ENCODE data around the gene NFE2L3.
"Not testable (repeated sequence)": the region's sequence is repeated elsewhere in the genome, so short reads cannot be mapped to it uniquely, and the experiment has no call there.

NFE2L3 gene, protein sequence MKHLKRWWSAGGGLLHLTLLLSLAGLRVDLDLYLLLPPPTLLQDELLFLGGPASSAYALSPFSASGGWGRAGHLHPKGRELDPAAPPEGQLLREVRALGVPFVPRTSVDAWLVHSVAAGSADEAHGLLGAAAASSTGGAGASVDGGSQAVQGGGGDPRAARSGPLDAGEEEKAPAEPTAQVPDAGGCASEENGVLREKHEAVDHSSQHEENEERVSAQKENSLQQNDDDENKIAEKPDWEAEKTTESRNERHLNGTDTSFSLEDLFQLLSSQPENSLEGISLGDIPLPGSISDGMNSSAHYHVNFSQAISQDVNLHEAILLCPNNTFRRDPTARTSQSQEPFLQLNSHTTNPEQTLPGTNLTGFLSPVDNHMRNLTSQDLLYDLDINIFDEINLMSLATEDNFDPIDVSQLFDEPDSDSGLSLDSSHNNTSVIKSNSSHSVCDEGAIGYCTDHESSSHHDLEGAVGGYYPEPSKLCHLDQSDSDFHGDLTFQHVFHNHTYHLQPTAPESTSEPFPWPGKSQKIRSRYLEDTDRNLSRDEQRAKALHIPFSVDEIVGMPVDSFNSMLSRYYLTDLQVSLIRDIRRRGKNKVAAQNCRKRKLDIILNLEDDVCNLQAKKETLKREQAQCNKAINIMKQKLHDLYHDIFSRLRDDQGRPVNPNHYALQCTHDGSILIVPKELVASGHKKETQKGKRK

DNA sequence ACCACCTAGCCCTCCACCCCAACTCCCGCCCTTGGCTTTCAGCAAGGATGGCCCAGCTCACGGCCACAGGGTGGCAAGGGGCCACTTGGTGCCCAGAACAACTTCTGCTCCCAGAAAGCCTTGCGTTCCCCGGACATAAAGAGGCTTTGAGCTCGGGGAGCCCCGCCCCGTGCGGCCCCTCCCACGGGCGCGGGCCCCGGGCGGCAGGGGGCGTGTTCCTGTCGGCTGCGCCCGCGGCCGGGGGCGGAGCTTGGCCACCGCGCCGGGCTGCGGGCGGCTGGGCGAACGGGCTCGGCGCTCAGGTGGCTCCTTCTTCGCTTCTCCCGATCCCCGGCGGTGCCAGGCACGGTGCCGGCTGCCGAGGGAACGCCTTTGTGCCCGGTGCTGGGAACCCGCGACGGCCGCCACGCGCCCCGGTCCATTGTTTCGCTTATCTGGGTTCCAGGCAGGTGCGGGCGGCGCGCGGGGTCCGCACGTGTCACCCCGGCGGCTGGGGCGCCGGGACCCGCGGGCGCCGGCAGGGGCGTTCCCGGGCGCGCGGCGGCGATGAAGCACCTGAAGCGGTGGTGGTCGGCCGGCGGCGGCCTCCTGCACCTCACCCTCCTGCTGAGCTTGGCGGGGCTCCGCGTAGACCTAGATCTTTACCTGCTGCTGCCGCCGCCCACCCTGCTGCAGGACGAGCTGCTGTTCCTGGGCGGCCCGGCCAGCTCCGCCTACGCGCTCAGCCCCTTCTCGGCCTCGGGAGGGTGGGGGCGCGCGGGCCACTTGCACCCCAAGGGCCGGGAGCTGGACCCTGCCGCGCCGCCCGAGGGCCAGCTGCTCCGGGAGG, at the start of gene NFE2L3:
Gene NFE2L3, plus strand, starts transcription at position 246 of the 829 bp plus-strand sequence. Its CDS starts 301 bp downstream, at position 547.
- DNase-seq, result peak; percentile 85

DNA sequence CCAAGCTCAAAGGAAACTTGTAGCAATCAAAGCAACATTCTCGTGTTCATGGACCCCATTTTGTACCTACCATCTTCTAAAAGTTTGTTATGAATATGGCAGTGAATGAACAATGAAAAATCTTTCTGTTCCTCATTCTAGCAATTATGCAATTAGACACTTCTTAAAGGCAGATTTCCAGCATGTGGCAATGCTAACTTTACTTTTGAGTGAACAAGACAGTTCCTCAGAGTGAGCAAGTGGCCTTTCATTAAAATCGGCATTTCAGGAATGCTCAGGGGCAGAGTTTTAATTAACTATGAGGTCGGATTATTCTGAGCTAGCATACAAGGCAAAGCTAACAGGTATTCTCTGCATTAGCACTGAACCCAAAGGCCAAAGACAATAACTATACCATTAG, 48.4 kb upstream of the NFE2L3 start:
- no peak for DNase-seq

DNA sequence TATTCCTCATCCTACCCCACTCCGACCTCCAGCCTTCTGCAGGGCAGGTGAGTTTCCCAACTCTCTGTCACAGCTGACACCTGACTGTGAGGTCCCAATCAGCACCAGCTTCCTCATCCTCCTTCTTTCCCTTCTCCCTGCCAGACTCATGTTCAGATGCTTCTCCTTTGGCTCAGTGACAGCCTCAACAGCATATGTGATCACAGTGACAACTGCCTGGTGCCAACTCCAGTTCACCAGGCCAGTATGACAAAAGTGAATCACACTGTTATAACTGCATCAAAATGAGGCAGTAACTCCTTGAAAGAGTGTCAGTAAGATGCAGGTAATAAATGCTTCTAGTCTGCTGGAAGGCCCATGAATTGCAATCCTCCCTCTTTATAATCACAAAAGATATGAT, 46.8 kb upstream of the NFE2L3 start:
- DNase-seq, result no peak

DNA sequence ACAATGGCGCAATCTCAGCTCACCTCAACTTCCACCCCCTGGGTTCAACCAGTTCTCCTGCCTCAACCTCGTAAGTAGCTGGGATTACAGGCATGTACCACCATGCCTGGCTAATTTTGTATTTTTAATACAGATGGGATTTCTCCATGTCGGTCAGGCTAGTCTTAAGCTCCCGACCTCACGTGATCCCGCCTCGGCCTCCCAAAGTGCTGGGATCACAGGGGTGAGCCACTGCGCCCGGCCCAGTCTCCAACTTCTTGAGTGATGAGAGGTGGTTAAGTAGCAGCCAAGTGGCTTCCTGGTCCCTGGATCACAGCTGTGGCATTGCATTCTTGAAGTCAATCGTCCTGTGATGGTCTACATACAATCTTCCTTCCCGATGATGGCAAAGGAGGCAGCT, 46.1 kb upstream of the NFE2L3 start:
- no peak for DNase-seq

DNA sequence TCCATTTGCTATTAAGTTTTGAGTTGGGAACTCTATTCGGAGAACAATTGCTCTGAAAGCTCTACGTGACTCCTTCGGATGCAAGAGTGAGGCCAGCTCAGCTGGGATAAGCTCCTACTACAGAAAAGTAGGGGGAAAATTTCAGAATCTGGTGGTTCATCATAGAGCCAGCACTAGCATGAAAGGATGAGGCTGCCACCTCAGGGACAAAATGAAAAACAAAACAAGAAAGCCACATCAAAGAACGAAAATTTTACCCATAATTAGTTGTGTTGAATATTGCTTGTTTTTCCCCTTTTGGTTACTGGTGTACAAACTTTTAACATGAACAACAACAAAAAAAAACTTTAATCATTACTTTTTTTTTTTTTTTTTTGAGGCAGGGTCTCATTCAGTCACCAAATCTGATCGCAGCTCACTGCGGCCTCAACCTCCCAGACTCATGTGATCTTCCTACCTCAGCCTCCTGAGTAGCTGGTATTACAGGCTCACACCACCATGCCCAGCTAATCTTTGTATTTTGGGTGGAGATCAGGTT, 39.7 kb upstream of the NFE2L3 start:
- no peak for DNase-seq

DNA sequence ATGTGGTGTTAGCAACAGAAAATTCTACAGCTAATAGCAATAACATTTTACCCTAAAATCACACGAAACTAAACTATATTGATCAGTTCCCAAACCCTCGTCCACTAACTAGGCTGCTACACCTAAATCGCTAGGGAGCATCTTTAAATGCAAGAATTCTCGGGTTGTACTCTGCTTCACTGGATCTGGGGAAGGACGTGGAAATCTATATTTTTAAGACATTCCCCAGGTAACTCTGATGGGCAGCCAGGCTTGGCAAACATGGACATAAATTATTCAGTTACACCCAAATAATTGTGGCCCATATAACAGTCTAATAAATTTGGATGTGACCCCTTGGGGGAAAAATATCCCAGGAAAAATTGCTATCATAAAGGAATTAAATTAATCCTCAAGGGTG, 36.3 kb upstream of the NFE2L3 start:
- DNase-seq, result no peak

DNA sequence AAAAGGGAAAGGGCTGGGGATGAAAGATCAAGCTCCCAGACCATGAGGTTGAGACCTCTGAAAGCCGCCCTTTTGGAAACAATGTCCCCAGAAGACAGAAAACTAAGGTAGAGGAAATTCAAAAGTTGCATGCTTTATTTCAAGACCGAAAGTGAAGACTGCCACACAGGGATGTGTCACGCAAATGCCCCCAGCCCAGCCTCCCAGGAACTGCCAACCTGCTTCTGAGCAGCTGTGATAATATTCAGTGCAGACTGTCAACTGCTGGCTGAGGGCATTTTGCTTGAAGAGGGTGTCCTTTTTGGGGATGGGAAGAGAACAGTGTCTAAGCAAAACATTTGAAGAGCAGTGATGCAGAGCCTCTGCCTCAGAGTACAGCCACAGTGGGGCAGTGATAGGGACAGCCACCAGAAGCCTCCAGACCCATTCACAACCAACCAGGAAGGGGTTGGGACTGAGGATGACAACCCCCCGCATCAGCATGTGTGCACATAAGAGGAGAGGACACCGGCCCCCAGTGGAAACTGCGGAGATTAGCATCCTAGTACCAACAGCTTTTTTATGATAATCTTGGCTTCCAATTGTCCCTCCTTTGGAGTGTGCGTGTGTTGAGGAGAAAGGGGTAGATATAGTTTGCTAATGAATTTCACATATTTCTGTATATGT, 34.7 kb upstream of the NFE2L3 start:
- DNase-seq, result no peak

DNA sequence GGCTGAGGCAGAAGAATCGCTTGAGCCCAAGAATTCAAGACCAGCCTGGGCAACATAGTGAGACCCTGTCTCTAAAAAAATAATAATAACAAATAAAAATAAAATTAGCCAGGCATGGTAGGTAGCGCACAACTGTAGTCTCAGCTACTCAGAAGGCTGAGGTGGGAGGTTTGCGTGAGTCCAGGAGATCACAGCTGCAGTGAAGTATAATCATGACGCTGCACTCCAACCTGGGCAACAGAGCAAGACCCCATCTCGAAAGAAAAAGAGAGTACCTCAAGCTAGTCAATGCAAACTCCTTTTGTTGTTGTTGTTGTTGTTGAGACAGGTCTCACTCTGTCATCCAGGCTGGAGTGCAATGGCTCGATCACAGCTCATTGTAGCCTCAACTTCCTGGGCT, 34.0 kb upstream of the NFE2L3 start:
- no peak for DNase-seq

DNA sequence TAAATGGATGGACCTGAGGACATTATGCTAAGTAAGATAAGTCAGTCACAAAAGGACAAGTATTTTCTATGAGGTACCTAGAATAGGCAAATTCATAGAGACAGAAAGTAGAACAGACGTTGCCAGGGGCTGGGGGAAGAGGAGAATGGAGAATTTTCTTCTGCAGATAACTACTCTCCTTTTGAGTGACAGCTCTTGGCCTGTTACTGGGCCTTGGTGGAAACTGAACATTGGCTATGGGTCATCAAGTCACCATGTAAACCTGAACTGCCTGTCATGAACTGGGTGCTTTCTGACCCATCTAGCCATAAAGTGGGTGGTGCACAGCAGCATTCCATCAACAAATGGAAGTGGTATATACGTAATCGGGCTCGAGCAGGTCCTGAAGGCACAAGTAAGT, 29.3 kb upstream of the NFE2L3 start:
- no peak for DNase-seq

DNA sequence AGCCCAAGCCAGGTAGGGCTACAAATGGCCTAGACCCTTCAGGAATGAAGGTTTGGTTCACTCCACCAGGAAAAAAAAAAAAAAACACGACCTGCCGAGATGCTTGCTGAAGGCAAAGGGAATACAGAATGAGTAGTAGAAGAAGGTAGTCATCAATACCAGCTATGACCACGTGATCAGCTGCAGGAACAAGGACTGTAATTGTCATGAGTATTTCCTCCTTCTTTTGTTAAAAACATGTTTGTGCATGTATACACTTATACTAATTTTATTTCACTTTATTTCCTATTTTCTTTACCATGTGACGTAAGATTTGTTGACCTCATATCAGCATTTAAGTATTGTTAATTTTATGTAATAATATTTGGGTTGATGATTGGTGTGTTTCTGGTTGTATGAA, 27.2 kb upstream of the NFE2L3 start:
- DNase-seq, result not testable (repeated sequence)

DNA sequence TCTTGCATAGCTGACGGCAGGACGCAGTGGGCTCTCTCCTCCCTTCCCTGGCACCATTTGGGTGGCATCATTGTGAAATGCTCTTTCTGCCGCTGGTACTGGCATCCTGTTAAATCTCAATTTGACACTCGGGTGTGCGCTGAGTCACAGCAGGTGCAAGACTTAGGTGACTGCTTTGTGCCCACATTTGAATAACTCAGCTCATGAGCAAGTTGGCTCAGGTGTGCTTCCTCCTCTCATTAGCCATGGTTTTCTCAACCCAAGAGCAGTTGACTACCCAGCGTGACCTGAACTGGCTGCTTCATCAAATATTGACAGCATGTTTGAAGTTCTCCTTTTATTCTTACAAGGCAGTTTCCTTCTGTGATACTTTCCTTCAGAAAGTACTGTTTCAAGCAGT, 24.6 kb upstream of the NFE2L3 start:
- no peak for DNase-seq

DNA sequence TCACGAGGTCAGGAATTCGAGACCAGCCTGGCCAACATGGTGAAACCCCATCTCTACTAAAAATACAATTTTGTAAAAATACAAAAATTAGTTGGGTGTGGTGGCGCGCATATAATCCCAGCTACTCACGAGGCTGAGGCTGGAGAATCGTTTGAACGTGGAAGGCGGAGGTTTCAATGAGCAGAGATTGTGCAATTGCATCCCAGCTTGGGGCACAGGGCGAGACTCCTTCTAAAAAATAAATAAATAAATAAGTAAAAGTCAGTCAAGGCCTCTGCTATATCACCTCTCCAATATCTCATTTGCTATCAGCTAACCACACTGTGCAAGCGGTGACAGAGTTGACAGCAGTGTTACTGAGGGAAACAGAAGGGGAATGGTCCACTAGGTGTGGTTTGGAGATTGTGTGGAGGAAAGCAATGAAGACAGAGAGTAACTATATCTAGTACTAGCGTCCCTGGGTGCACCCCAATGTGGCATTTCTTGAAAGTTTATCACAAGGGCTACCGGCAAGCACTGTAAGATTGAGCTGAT, 20.9 kb upstream of the NFE2L3 start:
- no peak for DNase-seq

DNA sequence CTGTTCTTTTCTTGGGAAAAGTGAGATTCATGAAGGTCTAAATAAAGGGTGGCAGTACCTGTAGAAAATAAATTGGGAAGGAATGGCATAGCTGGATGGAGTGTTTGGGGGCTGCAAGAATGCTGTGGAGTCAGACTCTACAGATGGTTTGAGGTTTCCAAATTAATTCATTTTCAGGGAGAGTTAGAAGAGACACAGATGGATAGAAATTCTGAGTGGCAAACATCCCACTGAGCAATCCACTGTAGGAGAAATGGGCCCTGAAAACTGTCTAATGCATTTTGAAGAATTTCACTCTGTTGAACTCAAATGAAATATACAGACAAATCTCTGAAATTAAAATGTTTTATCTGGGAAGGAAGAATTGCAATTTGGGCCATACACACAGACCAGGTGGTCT, 16.9 kb upstream of the NFE2L3 start:
- DNase-seq, result no peak

DNA sequence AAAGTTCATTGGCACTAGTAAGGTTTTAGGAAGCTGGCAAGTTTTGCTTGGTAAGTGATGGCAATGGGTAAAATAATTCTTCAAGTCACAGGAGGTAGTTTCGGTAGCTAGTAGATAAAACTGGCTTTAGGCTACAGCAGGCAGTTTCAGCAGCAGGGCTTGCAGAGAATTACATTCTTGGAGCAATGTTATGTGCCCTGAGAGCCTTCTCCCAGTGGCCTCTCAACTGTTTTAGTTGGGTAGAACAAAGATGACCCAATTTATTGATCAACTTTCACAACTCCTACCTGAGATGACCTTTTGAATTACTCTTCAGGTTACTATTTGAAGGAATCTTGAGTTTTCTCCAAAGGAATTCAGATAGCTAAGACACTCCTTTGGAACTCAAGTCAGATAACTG, 16.4 kb upstream of the NFE2L3 start:
- no peak for DNase-seq

DNA sequence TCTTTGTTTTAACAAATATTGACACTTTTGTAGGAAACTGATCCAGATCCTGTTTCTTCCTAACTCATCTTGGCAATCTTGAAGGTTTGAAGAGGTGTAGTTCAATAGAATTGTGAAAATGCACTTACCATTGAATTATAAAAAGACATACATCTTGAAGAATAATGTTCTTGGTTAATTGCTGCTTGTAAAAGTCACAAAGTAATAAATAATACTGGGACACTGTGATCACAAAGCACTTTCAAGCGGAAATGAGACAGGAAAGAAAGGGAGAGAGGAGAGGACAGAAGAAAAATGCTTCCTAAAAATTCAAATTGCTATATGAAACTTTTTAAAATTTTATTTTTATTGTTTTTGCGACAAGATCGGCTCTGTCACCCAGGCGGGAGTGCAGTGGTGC, 15.2 kb upstream of the NFE2L3 start:
- DNase-seq, result no peak

DNA sequence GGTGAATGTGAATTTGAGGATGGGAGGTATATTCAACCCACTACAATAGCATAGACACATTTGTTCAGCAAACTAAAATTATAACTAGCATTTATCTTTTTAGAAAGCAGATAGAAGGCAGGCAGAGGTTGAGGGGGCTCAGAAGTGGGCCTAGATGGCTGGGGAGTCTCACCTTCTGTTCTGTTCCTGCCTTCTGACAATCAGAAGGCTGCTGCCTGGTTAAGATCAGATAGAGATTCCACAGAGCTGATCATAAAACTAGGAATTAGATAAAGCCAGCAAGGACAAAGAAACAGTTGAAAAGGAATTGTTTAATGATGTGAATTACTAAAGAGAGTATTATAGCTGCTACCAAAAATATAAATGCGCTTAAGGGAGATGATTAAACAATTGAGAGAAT, 11.6 kb upstream of the NFE2L3 start:
- DNase-seq, result no peak

DNA sequence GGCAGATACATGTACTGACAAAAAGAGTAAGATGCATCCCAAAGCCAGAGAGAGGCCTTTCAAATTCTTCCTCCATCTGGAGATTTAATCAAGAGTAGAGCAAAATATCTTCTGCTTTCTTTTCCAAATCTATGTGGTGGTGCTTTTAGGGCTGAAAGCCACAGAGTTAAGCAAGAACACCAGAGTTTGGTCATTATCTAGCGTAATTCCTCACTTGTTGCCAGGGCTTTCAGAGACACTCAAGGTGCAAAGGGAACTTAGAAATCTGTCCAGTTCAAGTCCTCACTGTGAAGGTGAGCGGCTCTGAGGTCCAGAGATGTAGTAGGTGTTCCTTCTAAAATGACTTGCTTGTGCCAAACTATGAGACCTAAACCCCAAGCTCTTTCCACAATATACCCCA, 10.9 kb upstream of the NFE2L3 start:
- no peak for DNase-seq

DNA sequence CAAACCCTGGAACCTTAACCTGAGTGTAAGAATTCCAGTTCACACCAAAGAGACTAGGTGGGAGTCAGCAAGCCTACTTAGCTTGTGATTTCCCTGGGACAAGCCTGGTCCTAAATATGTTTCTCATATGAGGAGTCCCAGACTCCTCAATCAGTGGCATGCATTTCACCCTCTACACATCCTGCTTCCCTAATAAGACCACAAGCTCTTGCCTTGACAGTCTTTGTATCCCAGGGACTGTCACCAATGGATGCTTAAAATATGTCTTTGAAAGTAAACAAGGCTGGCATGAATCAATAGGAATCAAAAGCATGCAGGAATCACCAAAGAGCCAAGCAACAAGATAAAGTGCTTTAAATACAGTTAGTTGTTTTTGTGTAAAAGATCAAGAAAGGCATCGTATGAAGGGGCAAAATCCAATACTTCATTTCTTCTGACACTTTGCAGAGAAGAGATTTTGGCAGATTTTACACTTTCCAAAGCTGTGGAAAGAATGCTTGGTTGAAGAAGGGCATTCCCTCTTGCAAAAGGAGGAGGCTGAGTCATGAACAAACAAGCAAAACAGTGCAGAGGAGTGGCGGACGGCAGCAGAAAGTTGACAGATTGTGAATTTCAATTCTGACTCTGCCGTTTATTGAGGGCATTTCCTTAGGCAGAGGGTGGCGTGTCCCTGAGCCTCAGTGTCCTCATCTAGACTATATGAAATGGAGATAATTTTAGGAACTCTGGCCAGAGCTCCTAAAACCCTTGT, 8.5 kb upstream of the NFE2L3 start:
- peak; percentile 77 for DNase-seq

DNA sequence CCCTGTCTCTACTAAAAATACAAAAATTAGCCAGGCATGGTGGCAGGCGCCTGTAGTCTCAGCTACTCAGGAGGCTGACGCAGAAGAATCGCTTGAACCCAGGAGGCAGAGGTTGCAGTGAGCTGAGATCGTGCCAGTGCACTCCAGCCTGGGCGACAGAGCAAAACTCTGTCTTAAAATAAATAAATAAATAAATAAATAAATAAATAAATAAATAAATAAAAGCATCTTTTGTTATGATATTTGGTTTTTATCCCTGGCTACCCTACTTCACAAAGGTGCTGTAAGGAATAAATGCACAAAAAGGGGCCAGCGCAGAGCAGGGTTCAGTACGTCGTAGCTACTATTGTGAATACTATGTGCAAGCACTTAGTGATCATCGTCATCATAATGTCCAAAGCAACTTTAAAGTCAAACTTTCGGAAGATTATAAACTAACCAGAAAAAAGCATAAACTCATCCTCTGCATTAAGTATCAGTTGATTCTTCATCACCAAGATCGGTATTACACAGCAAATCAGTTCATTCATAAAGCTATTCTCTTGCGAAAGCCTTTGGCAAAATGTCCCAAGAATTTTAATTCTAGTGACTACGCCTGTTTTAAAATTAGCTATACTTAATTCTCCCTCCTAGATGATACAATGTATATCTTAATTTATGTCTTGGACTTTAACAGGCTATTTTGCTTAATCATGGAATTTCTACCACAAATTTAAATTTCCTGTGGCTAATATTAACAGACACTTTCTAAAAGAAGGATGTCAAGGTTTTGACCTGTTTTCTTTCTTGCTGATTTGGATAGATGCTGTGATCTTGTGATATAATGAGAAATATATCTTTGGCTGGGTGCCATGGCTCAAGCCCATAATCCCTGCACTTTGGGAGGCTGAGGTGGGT, 7.6 kb upstream of the NFE2L3 start:
- DNase-seq, result no peak

DNA sequence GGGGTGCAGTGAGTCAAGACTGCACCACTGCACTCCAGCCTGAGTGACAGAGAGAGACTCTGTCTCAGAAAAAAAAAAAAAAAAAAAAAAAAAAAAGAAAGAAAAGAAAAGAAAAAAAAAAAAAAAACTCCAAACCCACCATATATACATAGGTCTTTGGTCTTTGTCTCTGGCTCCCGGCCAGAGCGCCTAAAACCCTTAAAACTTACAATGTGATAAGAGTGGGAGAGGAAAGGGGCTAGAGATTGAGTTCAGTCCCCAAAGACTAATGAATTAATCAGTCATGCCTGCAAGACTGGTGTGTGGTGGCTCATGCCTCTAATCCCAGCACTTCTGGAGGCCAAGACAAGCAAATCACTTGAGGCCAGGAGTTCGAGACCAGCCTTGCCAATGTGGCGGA, 6.8 kb upstream of the NFE2L3 start:
- DNase-seq, result no peak

DNA sequence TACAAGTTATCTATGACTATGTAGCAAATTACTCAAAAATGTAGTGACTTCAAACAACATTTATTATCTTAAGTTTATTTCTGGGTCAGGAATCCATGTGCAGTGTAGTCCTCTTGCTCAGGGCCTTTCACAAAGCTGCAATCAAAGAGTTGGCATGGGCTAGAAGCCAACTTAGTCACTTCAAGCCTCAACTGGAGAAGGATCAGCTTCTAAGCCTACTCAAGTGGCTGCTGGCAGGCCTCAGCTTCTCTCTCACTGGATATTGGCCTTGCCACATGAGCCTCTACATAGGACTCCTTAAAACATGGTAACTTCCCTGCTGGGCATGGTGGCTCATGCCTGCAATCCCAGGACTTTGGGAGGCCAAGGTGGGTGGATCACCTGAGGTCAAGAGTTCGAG, 5.0 kb upstream of the NFE2L3 start:
- DNase-seq, result peak; percentile 45
